ENCODE results near the gene NMRAL1.
A peak's percentile ranks its signal among the peaks of the same experiment; 100 is the strongest.

GRCh38 chr16:4475880-4476788, 1.7 kb upstream of the NMRAL1 start, which contains the start of gene HMOX2:
- peak; percentile 23 for TF ChIP-seq CTCF (IDR thresholded peaks at IDR 0.05; ENCODE audit: insufficient read depth, low read length, poor library complexity, severe bottlenecking)
- no peak for TF ChIP-seq EZH2phosphoT487 (conservative IDR thresholded peaks at IDR 0.05; ENCODE audit: low read length)

Data from SU-DHL-6 (cell line).